B cell (primary cell): ENCODE measurements around the gene HOXC9. TPM values are rescaled to one million over a fixed set of nuclear protein-coding genes. Genes with fewer than 3 reads are reported as not detected.

Source experiments
- ATAC-seq: fragments of 200-7000 bp; cut with Tn5 transposase; one replicate; pipeline ENCODE4 v1.10.0; 2021; ENCODE audit warnings: low read depth, mild to moderate bottlenecking, moderate number of reproducible peaks, moderate library complexity
- CTCF ChIA-PET: fragments of 350-600 bp; sonication (Branson Sonifier 250); formaldehyde crosslinking; loops from one replicate; lab custom pipeline; 2021; ENCODE audit warnings: antibody characterized with exemption, inconsistent platforms; lab: Charles Lee
- POLR2A ChIA-PET: fragments of 350-600 bp; sonication (Branson Sonifier 250); formaldehyde crosslinking; loops from one replicate; lab custom pipeline; 2021; ENCODE audit warnings: antibody characterized with exemption; lab: Charles Lee
- DNase-seq: peaks from one replicate; pipeline ENCODE4 v3.0.0; 2013
- H2AFZ ChIP-seq: 2 replicates; pipeline ENCODE4 v1.6.1; 2012; ENCODE audit warnings: mild to moderate bottlenecking, low read depth, low read length; ENCODE audit not compliant: insufficient read depth, poor library complexity, severe bottlenecking
- H3K27ac ChIP-seq, 2 donors: 1 replicate in 1 of 2; 2 replicates in 1 of 2; pipeline ENCODE4 v1.5.1; 2012 to 2013; ENCODE audit warnings: low read length in 2 of 2, mild to moderate bottlenecking in 2 of 2, moderate library complexity in 1 of 2
- H3K27me3 ChIP-seq, 4 experiments: fragments of 200-600 bp in 1 of 4; sonication (generic) in 1 of 4; replicated peaks in 1 of 4; 1 replicate in 2 of 4; 2 replicates in 2 of 4; pipeline versions ENCODE4 v1.6.1 to v1.7.0; 2013 to 2016; ENCODE audit warnings: low read length in 3 of 4, mild to moderate bottlenecking in 2 of 4, mixed read lengths in 1 of 4, moderate library complexity in 1 of 4; ENCODE audit not compliant: insufficient read depth in 4 of 4, control insufficient read depth in 3 of 4; ENCODE audit errors: control extremely low read depth in 1 of 4
- H3K36me3 ChIP-seq, 2 experiments: replicated peaks in 1 of 2; 1 replicate in 1 of 2; 2 replicates in 1 of 2; pipeline versions ENCODE4 v1.6.1 to v1.7.1; 2013; ENCODE audit warnings: low read length in 1 of 2; ENCODE audit not compliant: insufficient read depth in 2 of 2, control insufficient read depth in 1 of 2; ENCODE audit errors: control extremely low read depth in 1 of 2, extremely low read depth in 1 of 2
- H3K4me1 ChIP-seq, 2 donors: fragments of 200-600 bp in 1 of 2; sonication (generic) in 1 of 2; 1 replicate in 1 of 2; 2 replicates in 1 of 2; pipeline versions ENCODE4 v1.5.1 to v1.6.1; 2013 to 2017; ENCODE audit warnings: low read length in 2 of 2; ENCODE audit not compliant: control insufficient read depth in 2 of 2, insufficient read depth in 2 of 2
- H3K4me2 ChIP-seq: replicated peaks from 2 replicates; pipeline ENCODE3; 2012; ENCODE audit warnings: mild to moderate bottlenecking, low read depth, low read length; ENCODE audit not compliant: poor library complexity, severe bottlenecking
- H3K4me3 ChIP-seq, 5 experiments: fragments of 200-600 bp in 1 of 5; sonication (generic) in 1 of 5; 1 replicate in 3 of 5; 2 replicates in 2 of 5; pipeline versions ENCODE4 v1.5.1 to v1.7.0; 2011 to 2016; ENCODE audit warnings: low read length in 4 of 5, mild to moderate bottlenecking in 4 of 5, low read depth in 2 of 5, control low read depth in 1 of 5, moderate library complexity in 1 of 5; ENCODE audit not compliant: insufficient read depth in 1 of 5; ENCODE audit errors: control extremely low read depth in 1 of 5, extremely low read depth in 1 of 5
- H3K79me2 ChIP-seq: fragments of 200-600 bp; sonication (generic); one replicate; pipeline ENCODE4 v1.6.0; 2016; ENCODE audit warnings: low read length; ENCODE audit not compliant: control insufficient read depth, insufficient read depth
- H3K9ac ChIP-seq: fragments of 200-600 bp; sonication (generic); 2 replicates; pipeline ENCODE4 v1.6.1; 2017; ENCODE audit warnings: mild to moderate bottlenecking, low read length, moderate library complexity
- H3K9me3 ChIP-seq, 3 donors: one replicate each; pipeline versions ENCODE4 v1.6.1 to v1.7.1; 2013; ENCODE audit warnings: low read length in 2 of 3; ENCODE audit not compliant: control insufficient read depth in 2 of 3, insufficient read depth in 1 of 3; ENCODE audit errors: control extremely low read depth in 1 of 3
- H4K20me1 ChIP-seq: 2 replicates; pipeline ENCODE4 v1.6.0; 2012; ENCODE audit warnings: mild to moderate bottlenecking, low read length; ENCODE audit not compliant: insufficient read depth, control insufficient read depth, poor library complexity, severe bottlenecking
- H3K27ac Mint-ChIP-seq: one replicate; pipeline ENCODE4 v1.8.0; 2021; ENCODE audit warnings: mixed read lengths
- H3K27me3 Mint-ChIP-seq: one replicate; pipeline ENCODE4 v1.8.0; 2021; ENCODE audit warnings: mixed read lengths
- H3K4me1 Mint-ChIP-seq: one replicate; pipeline ENCODE4 v1.8.0; 2021; ENCODE audit warnings: mixed read lengths
- H3K4me3 Mint-ChIP-seq: one replicate; pipeline ENCODE4 v1.8.0; 2021; ENCODE audit warnings: mixed read lengths
- H3K9me3 Mint-ChIP-seq: one replicate; pipeline ENCODE4 v1.8.0; 2022; ENCODE audit warnings: mixed read lengths; ENCODE audit not compliant: insufficient read depth
- EZH2 ChIP-seq: IDR thresholded peaks from 2 replicates; pipeline ENCODE4 v1.6.1; 2012; ENCODE audit warnings: borderline replicate concordance, low read depth, mild to moderate bottlenecking, moderate library complexity, low read length; ENCODE audit not compliant: insufficient read depth, poor library complexity, severe bottlenecking
- WGBS: methylation state at CpG from one replicate; pipeline ENCODE4 v1.1.5; 2013; ENCODE audit warnings: missing lambda C conversion rate; ENCODE audit not compliant: insufficient coverage; 5-methylcytosine and 5-hydroxymethylcytosine counted together
- intact Hi-C: fragments of 100-400 bp; cut with micrococcal nuclease; formaldehyde crosslinking; loops from one replicate; pipeline ENCODE4 v1.10.0; 2022
- polyA plus RNA-seq: library from polyadenylated mRNA; depleted of rRNA; stranded (reverse); fragments of >200 nt; gene quantifications from 2 replicates; pipeline ENCODE4 v1.2.3, GENCODE V29; 2012
- total RNA-seq, 2 donors: library from RNA; stranded (reverse); fragments of 120-200 nt in 1 of 2; gene quantifications; 1 replicate in 1 of 2; 2 replicates in 1 of 2; pipeline versions ENCODE4 v1.2.3 to v1.2.4, GENCODE V29; 2013 to 2022
- TF ChIP-seq, protein P1 (sequence below): fragments of 200-600 bp; IDR thresholded peaks from one replicate; pipeline ENCODE4 v1.8.0; 2022; ENCODE audit warnings: antibody characterized with exemption, mild to moderate bottlenecking

HOXC9 gene
- total and polyA plus RNA-seq, 2 donors (not counting 1 experiment from before 2014, with no cell fraction given): not detected

DNA sequence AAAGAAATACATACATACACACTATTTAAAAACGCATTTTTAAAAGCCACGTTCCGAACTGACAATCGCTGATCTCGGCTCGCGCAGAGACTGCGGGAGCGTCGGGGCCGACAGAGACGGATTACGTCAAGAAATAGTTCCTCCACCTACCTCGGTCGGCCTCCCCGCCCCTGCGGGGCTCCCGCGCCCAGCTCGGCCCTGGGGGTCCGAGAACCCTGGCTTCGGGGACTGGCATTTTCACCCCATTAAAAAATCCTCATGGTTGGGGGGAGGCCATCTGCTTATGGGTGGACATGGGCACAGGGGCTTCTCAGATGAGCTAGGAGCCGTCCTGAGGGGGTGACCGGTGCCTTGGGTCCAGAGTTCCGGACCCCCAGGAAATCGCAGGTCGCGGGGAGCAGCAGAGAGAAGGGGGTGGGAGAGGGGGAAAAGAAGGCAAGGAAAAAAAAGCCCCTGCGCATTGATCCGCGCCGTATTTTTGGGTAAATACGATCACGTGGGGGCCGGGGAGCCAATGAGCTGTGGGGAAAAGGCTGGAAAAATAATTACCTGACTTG is 324 bp upstream of the HOXC9 start:
- Mint-ChIP-seq H3K4me1 (peaks cover 28% of the 10 kb centered on the region), H3K27ac (peak overlapping the region; percentile 20), H3K9me3 (no peaks in the 10 kb centered on the region), H3K27me3 (peaks cover 89% of the 10 kb centered on the region), H3K4me3 (peak overlapping the region; percentile 13)
- Histone ChIP-seq H3K79me2 (no peaks in the 10 kb centered on the region), H3K27ac (no peak overlapping the region), H3K9me3 (peaks cover 0 to 66% (median 0%) of the 10 kb centered on the region in 3 donors), H3K36me3 (no peaks in the 10 kb centered on the region), H3K4me2 (peak overlapping the region; percentile 29), H2AFZ (no peak overlapping the region), H3K27me3 (peaks cover 0 to 99% (median 85%) of the 10 kb centered on the region in 4 experiments), H3K4me3 (peak overlapping the region in 1 of 5 experiments; percentile 4), H4K20me1 (no peaks in the 10 kb centered on the region), H3K4me1 (peaks cover 34 to 65% of the 10 kb centered on the region in 2 donors), H3K9ac (no peak overlapping the region)
- ChIA-PET POLR2A (no interaction called here), CTCF (interaction anchor here (0.9 to 5.0 kb wide), 5 partner anchors 15 to 208 kb away, joined by 3 to 20 read pairs (median 5); partner anchors contain the start of gene HOXC10)
- intact Hi-C loops: loop anchor here (5.0 to 10.0 kb wide), 3 partner anchors 33 to 365 kb away; partner anchors contain the start of genes GPR84, HOXC12 and HOXC5
- TF ChIP-seq EZH2: no peak
- TF ChIP-seq, protein P1, sequence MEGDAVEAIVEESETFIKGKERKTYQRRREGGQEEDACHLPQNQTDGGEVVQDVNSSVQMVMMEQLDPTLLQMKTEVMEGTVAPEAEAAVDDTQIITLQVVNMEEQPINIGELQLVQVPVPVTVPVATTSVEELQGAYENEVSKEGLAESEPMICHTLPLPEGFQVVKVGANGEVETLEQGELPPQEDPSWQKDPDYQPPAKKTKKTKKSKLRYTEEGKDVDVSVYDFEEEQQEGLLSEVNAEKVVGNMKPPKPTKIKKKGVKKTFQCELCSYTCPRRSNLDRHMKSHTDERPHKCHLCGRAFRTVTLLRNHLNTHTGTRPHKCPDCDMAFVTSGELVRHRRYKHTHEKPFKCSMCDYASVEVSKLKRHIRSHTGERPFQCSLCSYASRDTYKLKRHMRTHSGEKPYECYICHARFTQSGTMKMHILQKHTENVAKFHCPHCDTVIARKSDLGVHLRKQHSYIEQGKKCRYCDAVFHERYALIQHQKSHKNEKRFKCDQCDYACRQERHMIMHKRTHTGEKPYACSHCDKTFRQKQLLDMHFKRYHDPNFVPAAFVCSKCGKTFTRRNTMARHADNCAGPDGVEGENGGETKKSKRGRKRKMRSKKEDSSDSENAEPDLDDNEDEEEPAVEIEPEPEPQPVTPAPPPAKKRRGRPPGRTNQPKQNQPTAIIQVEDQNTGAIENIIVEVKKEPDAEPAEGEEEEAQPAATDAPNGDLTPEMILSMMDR: no peak
- 12% methylated on average over 22 of the region's 35 CpGs for WGBS
- ATAC-seq (no peak), DNase-seq (no peak)
